ENCODE measurements around the gene DYNC2LI1. TPM values are rescaled to one million over a fixed set of nuclear protein-coding genes. Genes with fewer than 3 reads are reported as not detected.

DYNC2LI1 gene
- total and polyA plus RNA-seq, 8 donors, result 3.8 to 22.7 (median 9.3) TPM

DNA sequence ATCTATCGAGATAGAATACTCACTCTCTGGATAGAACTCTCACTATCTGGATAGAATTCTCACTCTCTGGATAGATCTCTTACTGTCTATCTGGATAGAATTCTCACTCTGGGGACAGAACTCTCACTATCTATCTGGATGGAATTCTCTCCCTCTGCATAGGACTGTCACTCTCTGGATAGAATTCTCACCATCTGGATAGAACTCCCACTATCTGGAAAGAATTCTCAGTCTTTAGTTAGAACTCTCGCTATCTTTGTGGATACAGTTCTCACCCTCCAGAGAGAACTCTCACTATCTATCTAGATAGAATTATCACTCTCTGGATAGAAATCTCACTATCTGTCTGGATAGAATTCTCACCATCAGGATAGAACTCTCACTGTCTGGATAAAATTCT is 81.5 kb downstream of the DYNC2LI1 start:
- intact Hi-C loops (cut with DNase I), result no loop called here
- no peak for ATAC-seq
- Histone ChIP-seq H3K27ac (no peak overlapping the region), H3K4me3 (no peak overlapping the region), H3K36me3 (no peaks in the 10 kb centered on the region), H3K9me3 (no peaks in the 10 kb centered on the region), H3K27me3 (peaks cover 0 to 3% (median 0%) of the 10 kb centered on the region in 4 donors), H3K4me1 (no peaks in the 10 kb centered on the region)
- no peak for FAIRE-seq
- TF ChIP-seq, protein P1, sequence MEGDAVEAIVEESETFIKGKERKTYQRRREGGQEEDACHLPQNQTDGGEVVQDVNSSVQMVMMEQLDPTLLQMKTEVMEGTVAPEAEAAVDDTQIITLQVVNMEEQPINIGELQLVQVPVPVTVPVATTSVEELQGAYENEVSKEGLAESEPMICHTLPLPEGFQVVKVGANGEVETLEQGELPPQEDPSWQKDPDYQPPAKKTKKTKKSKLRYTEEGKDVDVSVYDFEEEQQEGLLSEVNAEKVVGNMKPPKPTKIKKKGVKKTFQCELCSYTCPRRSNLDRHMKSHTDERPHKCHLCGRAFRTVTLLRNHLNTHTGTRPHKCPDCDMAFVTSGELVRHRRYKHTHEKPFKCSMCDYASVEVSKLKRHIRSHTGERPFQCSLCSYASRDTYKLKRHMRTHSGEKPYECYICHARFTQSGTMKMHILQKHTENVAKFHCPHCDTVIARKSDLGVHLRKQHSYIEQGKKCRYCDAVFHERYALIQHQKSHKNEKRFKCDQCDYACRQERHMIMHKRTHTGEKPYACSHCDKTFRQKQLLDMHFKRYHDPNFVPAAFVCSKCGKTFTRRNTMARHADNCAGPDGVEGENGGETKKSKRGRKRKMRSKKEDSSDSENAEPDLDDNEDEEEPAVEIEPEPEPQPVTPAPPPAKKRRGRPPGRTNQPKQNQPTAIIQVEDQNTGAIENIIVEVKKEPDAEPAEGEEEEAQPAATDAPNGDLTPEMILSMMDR (IDR thresholded peaks at IDR 0.05), result no peak
- DNase-seq, result no peak
- WGBS, 2 donors, result 50 to 89% methylated on average over 2 of the region's 2 CpGs

Other genes starting within 250 kb of the DYNC2LI1 start
- gene THADA, start 178.0 kb upstream of the DYNC2LI1 start, total RNA-seq, result 10 to 100 TPM; 15.9 to 25.1 (median 19.1) TPM
- 10 to 100 TPM in 1 of 2 donors, 1 to 10 TPM in 1; 9.4 to 13.3 TPM for gene THADA, start 178.0 kb upstream of the DYNC2LI1 start, polyA plus RNA-seq
- 1 to 10 TPM; 1.6 to 5.3 (median 3.6) TPM for gene PLEKHH2, start 136.8 kb upstream of the DYNC2LI1 start, total RNA-seq
- gene PLEKHH2, start 136.8 kb upstream of the DYNC2LI1 start, polyA plus RNA-seq, result 1 to 10 TPM; 2.7 to 3.2 TPM
- gene C1GALT1C1L, start 97.6 kb upstream of the DYNC2LI1 start, total RNA-seq, result 1 to 10 TPM in 1 of 6 donors, under 1 TPM in 5; 0.16 to 1.0 (median 0.25) TPM
- 1 to 10 TPM in 1 of 2 donors, under 1 TPM in 1; 0.30 to 1.2 TPM for gene C1GALT1C1L, start 97.6 kb upstream of the DYNC2LI1 start, polyA plus RNA-seq
- gene ABCG5, start 64.8 kb downstream of the DYNC2LI1 start, total RNA-seq, result under 1 TPM in 1 of 6 donors, not detected in 5; 0.06 TPM
- not detected for gene ABCG5, start 64.8 kb downstream of the DYNC2LI1 start, polyA plus RNA-seq
- gene ABCG8, start 64.9 kb downstream of the DYNC2LI1 start, total RNA-seq, result under 1 TPM in 2 of 6 donors, not detected in 4; 0.03 to 0.06 TPM
- gene ABCG8, start 64.9 kb downstream of the DYNC2LI1 start, polyA plus RNA-seq, result not detected
- gene LRPPRC, start 221.9 kb downstream of the DYNC2LI1 start, total RNA-seq, result 10 to 100 TPM; 36.3 to 52.1 (median 38.7) TPM
- gene LRPPRC, start 221.9 kb downstream of the DYNC2LI1 start, polyA plus RNA-seq, result 10 to 100 TPM in 1 of 2 donors, 1 to 10 TPM in 1; 9.4 to 21.1 TPM